ENCODE data around the gene OTOA.
A peak's percentile ranks its signal among the peaks of the same experiment; 100 is the strongest.
"Not testable (repeated sequence)": the region's sequence is repeated elsewhere in the genome, so short reads cannot be mapped to it uniquely, and the experiment has no call there.

OTOA gene

DNA sequence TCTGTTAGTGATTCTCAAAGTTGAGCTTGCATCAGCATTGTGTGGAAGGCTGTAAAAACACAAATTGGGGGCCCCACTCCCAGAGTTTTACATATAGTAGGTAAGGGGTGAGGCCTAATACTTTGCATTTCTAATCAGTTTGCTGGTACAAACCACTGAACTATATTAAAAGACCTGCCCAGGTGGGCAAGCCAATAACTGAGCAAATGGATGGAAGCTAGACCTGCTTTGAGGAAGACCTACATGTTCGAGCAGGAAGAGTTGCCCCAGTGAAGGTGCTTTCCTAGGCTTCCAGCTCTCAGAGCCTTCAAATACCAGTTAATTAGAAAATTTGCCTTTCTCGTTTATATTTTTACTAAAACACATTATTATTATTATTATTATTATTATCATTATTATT, 56.8 kb downstream of the OTOA start:
- DNase-seq (ENCODE audit: extremely low read depth, low read depth), result no peak
- TF ChIP-seq, protein P1, sequence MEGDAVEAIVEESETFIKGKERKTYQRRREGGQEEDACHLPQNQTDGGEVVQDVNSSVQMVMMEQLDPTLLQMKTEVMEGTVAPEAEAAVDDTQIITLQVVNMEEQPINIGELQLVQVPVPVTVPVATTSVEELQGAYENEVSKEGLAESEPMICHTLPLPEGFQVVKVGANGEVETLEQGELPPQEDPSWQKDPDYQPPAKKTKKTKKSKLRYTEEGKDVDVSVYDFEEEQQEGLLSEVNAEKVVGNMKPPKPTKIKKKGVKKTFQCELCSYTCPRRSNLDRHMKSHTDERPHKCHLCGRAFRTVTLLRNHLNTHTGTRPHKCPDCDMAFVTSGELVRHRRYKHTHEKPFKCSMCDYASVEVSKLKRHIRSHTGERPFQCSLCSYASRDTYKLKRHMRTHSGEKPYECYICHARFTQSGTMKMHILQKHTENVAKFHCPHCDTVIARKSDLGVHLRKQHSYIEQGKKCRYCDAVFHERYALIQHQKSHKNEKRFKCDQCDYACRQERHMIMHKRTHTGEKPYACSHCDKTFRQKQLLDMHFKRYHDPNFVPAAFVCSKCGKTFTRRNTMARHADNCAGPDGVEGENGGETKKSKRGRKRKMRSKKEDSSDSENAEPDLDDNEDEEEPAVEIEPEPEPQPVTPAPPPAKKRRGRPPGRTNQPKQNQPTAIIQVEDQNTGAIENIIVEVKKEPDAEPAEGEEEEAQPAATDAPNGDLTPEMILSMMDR (IDR thresholded peaks at IDR 0.05; ENCODE audit: low read depth, low read length), result no peak

DNA sequence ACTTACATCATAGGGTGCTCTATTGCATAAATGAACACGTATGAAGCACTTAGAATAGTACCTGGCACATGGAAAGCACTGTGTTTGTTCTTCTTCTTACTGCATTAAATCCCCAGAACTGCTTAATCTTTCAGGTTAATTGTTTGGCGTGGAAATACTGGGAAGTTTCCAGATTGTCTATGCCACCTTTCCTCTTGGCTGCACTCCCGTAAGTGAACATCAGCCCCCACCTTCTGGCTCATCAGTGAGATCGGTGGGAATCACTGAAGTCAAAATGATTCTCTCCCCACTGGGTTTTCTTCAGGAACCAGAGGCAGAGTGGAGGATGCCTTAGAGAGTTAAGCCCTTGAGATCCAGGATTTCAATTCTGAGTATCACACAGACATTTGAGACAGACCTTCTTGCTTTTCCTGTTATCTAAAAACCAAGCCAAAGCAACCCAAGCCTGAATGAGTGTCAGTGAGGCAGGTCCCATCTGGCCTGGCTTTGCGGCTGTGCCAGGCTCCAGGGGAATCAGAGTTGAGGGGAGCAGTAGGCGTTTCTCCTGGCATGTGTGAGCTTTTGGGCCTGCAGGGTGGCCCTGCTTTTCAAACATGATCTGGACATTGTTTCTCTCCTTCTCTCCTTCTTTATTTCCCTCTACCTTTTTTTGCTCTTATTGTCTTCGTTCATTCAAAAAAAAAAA, 59.1 kb downstream of the OTOA start:
- DNase-seq (ENCODE audit: extremely low read depth, low read depth), result no peak
- TF ChIP-seq, protein P1 (IDR thresholded peaks at IDR 0.05; ENCODE audit: low read depth, low read length), result no peak

DNA sequence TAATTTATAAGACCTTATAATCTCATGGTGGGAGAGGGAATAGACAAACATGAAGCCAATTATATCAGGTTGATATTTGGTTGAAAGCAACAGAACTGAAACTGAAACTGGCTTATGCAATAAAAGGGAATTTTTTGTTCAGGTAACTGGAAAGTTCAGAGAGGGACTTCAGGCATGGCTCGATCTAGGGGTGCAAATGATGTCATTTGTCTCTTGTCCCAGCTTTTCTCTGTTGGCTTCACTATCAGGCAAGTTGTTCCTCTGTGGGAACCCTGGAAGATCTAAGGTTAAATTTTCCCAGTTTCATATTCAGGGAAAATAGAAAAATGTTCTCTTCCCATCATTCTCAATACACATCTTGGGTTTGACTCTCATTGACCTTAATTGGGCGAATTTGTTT, 59.8 kb downstream of the OTOA start:
- TF ChIP-seq, protein P1 (IDR thresholded peaks at IDR 0.05; ENCODE audit: low read depth, low read length), result no peak
- DNase-seq (ENCODE audit: extremely low read depth, low read depth), result no peak

DNA sequence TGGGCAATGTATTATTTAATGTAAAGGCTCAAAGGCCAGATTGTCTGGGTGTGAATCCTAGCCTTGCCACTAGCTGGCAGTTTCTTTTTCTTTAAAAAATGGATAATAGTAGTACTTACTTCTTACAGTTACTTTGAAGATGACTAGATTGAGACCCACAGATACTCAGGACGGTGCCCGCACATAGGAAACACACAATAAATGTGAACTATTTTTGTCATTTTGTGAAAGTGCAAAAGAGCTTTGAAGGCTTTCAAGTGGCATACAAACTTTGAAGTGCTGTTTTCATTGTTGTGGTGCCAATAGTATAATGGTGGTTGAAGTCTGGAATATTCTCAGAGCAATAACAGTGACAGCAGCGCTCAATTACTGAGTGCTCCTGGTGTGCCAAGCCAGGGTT, 63.6 kb downstream of the OTOA start:
- no peak for DNase-seq (ENCODE audit: extremely low read depth, low read depth)
- TF ChIP-seq, protein P1 (IDR thresholded peaks at IDR 0.05; ENCODE audit: low read depth, low read length), result no peak

DNA sequence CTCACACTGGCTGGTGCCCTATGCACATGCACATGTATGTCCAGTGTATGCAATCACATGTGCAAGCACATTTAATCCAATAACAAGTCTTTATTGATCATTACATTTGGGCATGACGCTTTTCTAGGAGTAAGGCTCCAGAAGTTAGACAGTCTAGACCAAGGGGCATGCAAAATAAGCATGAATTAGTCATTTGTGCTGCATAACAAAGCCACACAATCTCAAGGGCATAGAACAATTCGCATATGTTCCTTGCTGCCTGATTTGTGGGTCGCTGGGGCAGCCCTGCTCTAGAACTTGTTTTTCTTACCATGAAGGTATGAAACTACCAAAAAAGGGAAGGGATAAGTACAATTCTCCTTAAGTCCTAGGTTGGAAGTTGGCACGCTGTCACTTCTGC, 67.5 kb downstream of the OTOA start:
- DNase-seq (ENCODE audit: extremely low read depth, low read depth), result not testable (repeated sequence)

DNA sequence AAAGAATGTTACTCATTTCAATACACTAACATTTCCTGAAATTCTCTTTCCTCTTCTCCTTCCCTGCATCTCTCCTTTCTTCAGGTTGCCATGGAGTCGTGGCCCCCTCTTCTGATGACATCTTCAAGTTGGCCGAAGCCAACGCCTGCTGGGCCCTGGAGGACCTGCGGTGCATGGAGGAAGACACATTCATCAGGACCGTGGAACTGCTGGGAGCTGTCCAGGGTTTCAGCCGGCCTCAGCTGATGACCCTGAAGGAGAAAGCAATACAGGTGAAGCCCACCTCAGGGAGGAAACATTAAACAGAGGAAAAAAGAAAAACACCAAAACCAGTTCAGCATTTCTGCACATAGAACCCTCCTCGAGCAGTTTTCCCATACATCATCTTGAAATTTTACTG, 76.9 kb downstream of the OTOA start:
- DNase-seq (ENCODE audit: extremely low read depth, low read depth), result not testable (repeated sequence)

DNA sequence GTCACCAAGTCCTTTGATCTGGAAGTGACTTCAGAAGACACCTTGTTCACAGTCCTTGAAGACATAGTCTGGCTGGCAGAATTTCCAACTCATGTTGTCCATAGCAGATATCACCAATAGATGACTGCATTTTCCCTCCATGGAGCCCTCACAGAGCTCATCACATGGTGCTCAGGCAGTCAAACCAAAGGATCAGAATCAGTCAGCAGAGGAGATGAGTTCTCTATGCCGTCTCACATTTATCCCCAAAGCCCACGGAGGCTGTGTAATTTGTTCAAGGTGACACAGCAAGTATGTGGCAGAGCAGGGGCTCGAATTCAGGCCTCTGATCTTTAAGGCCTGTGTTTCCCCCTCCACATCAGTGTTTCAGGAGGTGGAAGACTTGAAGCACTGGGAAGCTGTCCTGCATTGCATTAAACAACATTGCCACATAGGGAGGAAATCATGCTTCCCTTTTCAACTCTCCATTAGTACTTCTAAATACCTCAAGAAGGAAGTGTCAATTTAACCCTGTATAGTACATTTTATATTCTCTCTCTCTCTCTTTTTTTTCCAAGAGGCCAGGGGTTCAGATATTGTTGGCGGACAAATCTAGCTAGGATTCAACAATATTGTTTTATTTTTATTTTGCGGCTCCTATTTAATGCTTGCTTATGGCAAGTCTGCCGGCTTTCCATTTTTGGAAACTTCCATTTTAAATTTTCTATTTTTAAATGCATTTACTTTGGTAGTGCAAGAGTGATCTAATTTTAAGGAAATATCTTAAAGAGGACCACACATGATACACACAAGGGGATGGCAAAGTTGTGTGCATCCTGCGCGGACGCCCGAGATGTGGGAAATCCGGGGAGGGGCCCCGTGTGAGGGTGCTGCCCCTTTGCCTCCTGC, 92.7 kb downstream of the OTOA start:
- DNase-seq (ENCODE audit: extremely low read depth, low read depth), result not testable (repeated sequence)

DNA sequence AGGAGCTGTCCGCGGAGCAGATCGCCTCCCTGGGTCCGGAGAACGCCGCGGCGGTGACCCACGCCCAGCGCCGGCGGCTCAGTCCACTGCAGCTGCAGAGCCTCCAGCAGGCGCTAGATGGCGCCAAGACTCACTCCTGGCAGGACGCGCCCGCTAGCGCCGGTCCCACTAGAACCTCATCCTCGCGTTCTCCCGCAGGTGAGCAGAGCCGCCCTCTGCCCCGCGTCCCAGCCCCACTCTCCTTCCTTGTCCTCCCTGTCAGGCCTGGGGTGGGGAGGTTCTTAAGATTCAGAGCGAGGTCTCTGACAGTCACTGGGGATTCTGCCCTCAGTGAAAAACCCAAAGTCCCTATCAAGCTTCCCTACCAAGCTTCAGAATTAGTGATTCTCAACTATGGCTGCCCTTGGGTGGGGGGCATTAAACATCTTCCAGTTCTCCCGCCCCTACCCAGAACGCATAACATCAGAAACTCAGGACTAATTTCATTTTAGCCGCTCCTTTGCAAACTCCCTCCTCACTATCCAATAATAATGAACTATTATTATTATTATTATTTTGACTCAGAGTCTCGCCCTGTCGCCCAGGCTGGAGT, 93.4 kb downstream of the OTOA start:
- not testable (repeated sequence) for DNase-seq (ENCODE audit: extremely low read depth, low read depth)

DNA sequence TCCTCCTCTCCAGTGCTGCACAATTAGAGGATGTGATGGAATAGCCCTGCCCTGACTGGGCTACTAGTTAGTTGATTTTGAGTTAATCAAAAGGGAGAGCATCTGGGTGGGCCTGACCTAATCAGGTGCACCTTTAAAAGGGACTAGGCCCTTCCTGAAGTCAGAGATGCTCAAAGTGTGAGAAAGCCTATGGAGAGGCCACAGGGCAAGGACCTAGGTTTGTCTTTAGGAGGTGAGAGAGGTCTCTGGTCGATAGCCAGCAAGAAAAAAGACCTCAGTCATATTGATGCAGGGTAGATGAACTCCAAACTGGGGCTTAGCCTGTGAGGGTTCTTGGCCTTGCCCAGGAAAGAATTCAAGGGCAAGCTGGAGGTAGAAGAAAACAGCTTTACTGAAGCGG, 104.5 kb downstream of the OTOA start:
- DNase-seq (ENCODE audit: extremely low read depth, low read depth), result not testable (repeated sequence)

DNA sequence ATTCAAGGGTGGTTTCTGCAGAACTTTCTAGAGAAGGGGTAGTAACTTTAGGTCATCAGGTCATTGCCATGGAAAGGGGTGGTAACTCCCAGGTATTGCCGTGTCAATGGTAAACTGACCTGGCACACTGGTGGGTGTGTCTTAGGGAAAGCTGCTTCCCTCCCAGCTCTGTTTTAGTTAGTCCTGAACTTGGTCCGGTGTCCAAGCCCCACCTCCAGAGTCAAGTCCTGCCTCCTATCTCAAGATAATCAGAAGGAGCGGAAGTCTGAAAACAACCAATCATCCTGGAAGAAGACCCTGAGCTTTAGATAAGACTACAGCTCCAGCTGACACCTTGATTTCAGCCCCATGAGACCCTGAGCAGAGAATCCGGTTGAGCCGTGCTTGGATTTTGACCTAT, 105.0 kb downstream of the OTOA start:
- not testable (repeated sequence) for DNase-seq (ENCODE audit: extremely low read depth, low read depth)

DNA sequence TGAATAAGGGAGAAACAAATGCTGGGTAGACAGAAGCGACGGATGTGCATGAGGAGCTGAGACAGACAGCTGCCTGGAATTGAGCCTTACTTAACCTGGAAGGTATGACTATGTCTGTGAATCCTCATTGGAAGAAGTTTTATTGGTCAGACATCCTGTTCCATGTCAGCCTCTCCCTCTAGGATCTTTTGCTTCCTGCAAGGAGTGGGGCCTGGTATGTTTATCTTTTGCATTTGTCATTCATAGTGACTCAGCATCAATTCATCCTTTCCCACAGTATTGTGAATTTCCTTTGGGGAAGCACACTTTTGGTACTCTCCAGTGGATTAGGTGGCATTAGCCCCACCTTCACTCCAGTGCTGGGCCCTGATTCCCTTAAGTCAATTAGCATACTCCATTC, 105.5 kb downstream of the OTOA start:
- peak; percentile 5 for DNase-seq (ENCODE audit: extremely low read depth, low read depth)

DNA sequence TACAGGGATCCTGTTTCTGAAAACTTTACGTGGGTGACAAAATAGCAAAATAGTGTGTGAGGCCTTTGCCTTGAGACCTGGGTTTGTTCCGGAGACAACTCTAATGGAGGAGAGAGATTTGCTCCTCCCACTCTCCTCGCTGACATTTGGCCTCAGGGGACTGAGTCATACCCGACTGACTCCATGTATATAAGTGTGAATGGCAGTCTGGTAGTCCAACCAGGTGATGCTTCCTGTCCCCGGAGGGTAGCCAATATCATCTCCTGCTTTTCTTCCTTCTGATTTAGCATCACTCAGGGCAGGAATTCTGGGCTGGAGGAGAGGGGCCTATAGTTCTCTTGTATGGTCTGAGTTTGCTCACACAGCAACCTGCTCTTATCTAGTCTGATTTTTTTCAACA, 106.8 kb downstream of the OTOA start:
- not testable (repeated sequence) for DNase-seq (ENCODE audit: extremely low read depth, low read depth)

DNA sequence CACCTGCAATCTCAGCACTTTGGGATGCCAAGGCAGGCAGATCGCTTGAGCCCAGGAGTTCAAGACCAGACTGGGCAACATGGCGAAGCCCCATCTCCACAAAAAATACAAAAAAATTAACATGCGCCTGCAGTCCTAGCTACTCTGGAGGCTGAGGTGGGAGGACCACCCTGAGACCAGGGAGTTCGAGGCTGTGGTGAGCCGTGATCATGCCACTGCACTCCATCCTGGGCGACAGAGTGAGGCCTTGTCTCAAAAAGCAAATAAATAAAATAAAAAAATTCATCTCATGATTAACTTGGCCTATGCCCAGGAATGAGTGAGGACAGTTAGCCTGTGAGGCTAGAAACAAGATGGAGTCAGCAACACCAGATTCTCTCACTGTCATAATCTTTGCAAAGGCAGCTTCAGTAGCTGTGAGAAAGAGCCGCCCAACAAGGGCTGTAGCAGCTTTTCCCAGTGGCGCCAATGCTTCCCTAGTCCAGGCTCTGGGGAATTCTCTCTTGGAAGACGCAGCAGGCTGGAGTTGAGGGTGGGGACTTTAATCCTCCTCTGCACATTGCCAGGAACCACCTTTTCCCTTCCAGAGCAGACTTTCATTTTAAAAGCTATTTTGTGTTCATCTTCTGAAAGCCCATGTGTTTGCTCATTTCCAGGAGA, 108.9 kb downstream of the OTOA start:
- DNase-seq (ENCODE audit: extremely low read depth, low read depth), result not testable (repeated sequence)

DNA sequence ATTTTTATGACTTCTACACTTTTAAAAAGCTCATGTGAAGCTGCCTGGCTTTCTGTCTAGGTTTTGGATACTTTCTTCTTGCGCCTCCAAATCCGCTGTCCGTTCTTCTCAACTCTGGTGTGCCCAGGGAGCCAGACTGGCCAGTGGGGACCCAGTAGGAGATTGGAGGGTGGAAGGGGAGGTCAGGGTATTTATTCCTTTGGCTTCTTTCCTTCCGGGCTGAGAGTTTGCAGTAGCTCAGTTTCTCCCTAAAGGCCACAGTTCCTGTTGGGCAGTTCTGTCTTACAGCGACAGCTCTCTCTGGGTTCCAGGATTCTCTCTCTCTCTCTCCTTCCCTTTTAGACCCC, 109.4 kb downstream of the OTOA start:
- not testable (repeated sequence) for DNase-seq (ENCODE audit: extremely low read depth, low read depth)

DNA sequence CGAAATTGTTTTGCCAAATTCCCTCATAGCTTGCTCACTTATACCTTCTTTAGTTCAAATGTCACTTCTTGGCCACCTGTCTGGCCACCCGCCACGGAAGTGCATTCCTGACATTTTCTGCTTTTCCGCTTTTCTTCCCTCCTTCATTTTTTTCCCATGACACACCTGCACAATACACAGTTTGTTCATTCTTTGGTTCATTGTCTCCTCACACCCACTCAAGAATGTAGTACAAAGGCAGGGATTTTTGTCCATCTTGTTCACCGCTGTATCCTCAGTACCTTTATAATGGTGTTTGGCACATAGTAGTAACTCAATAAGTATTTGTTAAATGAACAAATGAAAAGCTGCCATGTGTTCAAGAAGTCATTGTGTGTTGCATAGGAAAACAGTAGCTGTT, 116.8 kb downstream of the OTOA start:
- DNase-seq (ENCODE audit: extremely low read depth, low read depth), result not testable (repeated sequence)
